Activated CD4-positive, alpha-beta T cell treated with anti-CD3 and anti-CD28 coated beads for 36 hours (primary cell): ENCODE data around the gene SCG5. TPM values are rescaled to one million over a fixed set of nuclear protein-coding genes. Genes with fewer than 3 reads are reported as not detected.
A peak's percentile ranks its signal among the peaks of the same experiment; 100 is the strongest.

Experiments used
- ATAC-seq: fragments of 200-7000 bp; cut with Tn5 transposase; one replicate; pipeline ENCODE4 v1.10.0; 2021; ENCODE audit warnings: mild to moderate bottlenecking, moderate library complexity
- CTCF ChIA-PET: fragments of 350-600 bp; sonication (Branson Sonifier 250); formaldehyde crosslinking; loops from one replicate; lab custom pipeline; 2021; ENCODE audit warnings: antibody characterized with exemption; lab: Charles Lee
- POLR2A ChIA-PET: fragments of 350-600 bp; sonication (Branson Sonifier 250); formaldehyde crosslinking; loops from one replicate; lab custom pipeline; 2021; ENCODE audit warnings: antibody characterized with exemption, inconsistent platforms; lab: Charles Lee
- DNase-seq: peaks from one replicate; pipeline ENCODE4 v3.0.0-alpha.2; 2020
- H3K27ac Mint-ChIP-seq: one replicate; pipeline ENCODE4 v1.8.0; 2021; ENCODE audit warnings: mixed read lengths
- H3K27me3 Mint-ChIP-seq: one replicate; pipeline ENCODE4 v1.8.0; 2021; ENCODE audit warnings: mixed read lengths
- H3K36me3 Mint-ChIP-seq: one replicate; pipeline ENCODE4 v1.8.0; 2021; ENCODE audit warnings: low read depth, mixed read lengths
- H3K4me1 Mint-ChIP-seq: one replicate; pipeline ENCODE4 v1.8.0; 2021; ENCODE audit warnings: mixed read lengths
- H3K4me3 Mint-ChIP-seq: one replicate; pipeline ENCODE4 v1.8.0; 2021; ENCODE audit warnings: mild to moderate bottlenecking, moderate library complexity, mixed read lengths
- H3K9me3 Mint-ChIP-seq: one replicate; pipeline ENCODE4 v1.8.0; 2021; ENCODE audit warnings: low read depth, mixed read lengths
- intact Hi-C, 2 experiments: fragments of 100-400 bp; cut with DNase I in 1 of 2; cut with micrococcal nuclease in 1 of 2; formaldehyde crosslinking; loops; one replicate each; pipeline versions ENCODE4 v1.14.2 to v1.15.1; 2022 to 2024; cut with DNase I, micrococcal nuclease
- total RNA-seq, 2 experiments: library from RNA; stranded (reverse); gene quantifications; one replicate each; pipeline ENCODE4 v1.2.3, GENCODE V29; 2021

Gene SCG5
- total RNA-seq, 2 experiments from 2014 or later: 0.91 to 1.2 TPM

DNA sequence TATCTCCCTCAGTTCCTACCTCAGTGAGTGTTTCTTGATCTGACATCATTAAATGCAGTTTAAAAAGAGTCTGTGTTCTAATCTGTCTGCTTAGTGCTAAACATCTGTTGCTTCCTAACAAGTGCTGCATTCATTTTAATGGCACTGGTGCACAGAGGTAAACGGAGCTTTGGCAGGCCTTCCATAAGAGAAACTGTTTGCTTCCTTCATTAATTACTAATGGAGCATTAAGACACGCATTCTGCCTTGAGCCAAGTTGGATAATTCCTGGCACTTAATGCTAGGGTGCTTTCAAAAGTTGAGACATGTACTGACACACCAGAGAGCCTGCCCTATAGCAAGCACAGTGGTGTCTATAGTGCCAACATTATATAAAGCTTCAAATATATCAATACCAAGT lies 34.7 kb downstream of the SCG5 start:
- no peak for DNase-seq
- Mint-ChIP-seq H3K27me3 (no peaks in the 10 kb centered on the region), H3K36me3 (no peaks in the 10 kb centered on the region), H3K4me3 (no peak overlapping the region), H3K4me1 (no peaks in the 10 kb centered on the region), H3K9me3 (no peaks in the 10 kb centered on the region), H3K27ac (no peak overlapping the region)
- intact Hi-C loops: no loop called here
- ATAC-seq: no peak
- POLR2A ChIA-PET: no interaction called here
- CTCF ChIA-PET: interaction anchor here (0.7 to 1.0 kb wide), 2 partner anchors 10 to 110 kb away, joined by 3 to 5 read pairs; no protein-coding TSS in a partner anchor

GRCh38 chr15:32677238-32677750 lies 35.8 kb downstream of the SCG5 start:
- DNase-seq (no peak), ATAC-seq (no peak)
- H3K9me3 Mint-ChIP-seq: no peaks in the 10 kb centered on the region
- H3K27ac Mint-ChIP-seq: no peak overlapping the region
- H3K36me3 Mint-ChIP-seq: no peaks in the 10 kb centered on the region
- no peaks in the 10 kb centered on the region for H3K4me1 Mint-ChIP-seq
- CTCF ChIA-PET: no interaction called here
- no peaks in the 10 kb centered on the region for H3K27me3 Mint-ChIP-seq
- intact Hi-C loops: no loop called here
- POLR2A ChIA-PET: no interaction called here
- no peak overlapping the region for H3K4me3 Mint-ChIP-seq

DNA sequence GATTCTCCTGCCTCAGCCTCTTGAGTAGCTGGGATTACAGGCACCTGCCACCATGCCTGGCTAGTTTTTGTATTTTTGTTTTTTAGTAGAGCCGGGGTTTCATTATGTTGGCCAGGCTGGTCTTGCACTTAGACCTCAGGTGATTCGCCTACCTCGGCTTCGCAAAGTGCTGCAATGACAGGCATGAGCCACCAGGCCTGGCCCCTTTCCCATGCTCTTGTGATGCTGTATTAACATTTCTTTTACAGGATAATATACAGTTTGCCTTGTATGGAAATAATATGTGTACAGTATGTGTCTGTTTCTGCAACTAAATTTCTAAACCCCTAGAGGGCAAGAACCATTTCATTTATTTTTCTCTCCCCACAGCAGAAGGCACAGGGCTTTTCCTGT lies 37.8 kb downstream of the SCG5 start:
- no peak overlapping the region for H3K4me3 Mint-ChIP-seq
- intact Hi-C loops: no loop called here
- ATAC-seq (no peak), DNase-seq (no peak)
- no peaks in the 10 kb centered on the region for H3K27me3 Mint-ChIP-seq
- H3K36me3 Mint-ChIP-seq: no peaks in the 10 kb centered on the region
- ChIA-PET CTCF (interaction anchor here (1.0 kb wide), 1 partner anchor 33 kb away, joined by 3 read pairs; no protein-coding TSS in a partner anchor), POLR2A (no interaction called here)
- no peak overlapping the region for H3K27ac Mint-ChIP-seq
- no peaks in the 10 kb centered on the region for H3K9me3 Mint-ChIP-seq
- peaks cover 6% of the 10 kb centered on the region for H3K4me1 Mint-ChIP-seq

- DNase-seq (no peak), ATAC-seq (no peak)
- H3K4me1 Mint-ChIP-seq: peaks cover 9% of the 10 kb centered on the region
- no peak overlapping the region for H3K27ac Mint-ChIP-seq
- no peak overlapping the region for H3K4me3 Mint-ChIP-seq
- H3K9me3 Mint-ChIP-seq: no peaks in the 10 kb centered on the region
- intact Hi-C loops: no loop called here
- POLR2A ChIA-PET: no interaction called here
- CTCF ChIA-PET: no interaction called here
- no peaks in the 10 kb centered on the region for H3K36me3 Mint-ChIP-seq
- H3K27me3 Mint-ChIP-seq: no peaks in the 10 kb centered on the region
Observed at GRCh38 chr15:32682569-32682968, 41.1 kb downstream of the SCG5 start.

DNA sequence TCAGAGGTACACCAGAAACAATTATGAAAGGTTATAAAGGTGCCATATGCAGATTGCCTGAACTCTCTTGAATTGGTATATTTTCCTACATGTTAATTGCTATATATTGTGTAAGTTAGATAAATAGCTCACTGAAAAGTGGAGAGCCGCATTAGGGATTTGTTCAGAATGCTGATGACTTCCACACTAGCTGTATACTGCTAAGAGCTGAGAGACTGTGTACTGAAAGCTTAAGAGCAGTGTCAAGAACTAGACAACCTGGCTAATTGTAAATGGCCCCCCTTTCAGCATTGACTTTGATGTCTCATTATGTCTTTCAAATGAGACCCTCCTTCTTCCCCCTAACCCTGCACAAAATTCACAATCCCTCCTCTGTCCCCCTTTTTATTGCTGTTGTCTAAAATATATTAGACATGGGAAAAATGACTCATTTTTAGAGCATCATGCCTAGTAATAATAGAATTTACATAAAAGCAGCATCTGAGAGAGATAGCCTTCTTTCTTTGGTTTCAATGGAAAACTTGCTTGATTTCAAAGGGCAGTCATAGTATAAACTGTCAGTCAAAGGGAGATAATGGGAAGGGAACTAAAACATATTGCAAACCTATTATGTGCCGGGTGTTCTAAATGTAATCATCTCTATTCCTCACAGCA lies 41.6 kb downstream of the SCG5 start:
- POLR2A ChIA-PET: no interaction called here
- H3K27me3 Mint-ChIP-seq: no peaks in the 10 kb centered on the region
- no peak overlapping the region for H3K27ac Mint-ChIP-seq
- CTCF ChIA-PET: no interaction called here
- ATAC-seq (no peak), DNase-seq (no peak)
- intact Hi-C loops: no loop called here
- H3K36me3 Mint-ChIP-seq: no peaks in the 10 kb centered on the region
- H3K9me3 Mint-ChIP-seq: no peaks in the 10 kb centered on the region
- no peak overlapping the region for H3K4me3 Mint-ChIP-seq
- peaks cover 9% of the 10 kb centered on the region for H3K4me1 Mint-ChIP-seq

DNA sequence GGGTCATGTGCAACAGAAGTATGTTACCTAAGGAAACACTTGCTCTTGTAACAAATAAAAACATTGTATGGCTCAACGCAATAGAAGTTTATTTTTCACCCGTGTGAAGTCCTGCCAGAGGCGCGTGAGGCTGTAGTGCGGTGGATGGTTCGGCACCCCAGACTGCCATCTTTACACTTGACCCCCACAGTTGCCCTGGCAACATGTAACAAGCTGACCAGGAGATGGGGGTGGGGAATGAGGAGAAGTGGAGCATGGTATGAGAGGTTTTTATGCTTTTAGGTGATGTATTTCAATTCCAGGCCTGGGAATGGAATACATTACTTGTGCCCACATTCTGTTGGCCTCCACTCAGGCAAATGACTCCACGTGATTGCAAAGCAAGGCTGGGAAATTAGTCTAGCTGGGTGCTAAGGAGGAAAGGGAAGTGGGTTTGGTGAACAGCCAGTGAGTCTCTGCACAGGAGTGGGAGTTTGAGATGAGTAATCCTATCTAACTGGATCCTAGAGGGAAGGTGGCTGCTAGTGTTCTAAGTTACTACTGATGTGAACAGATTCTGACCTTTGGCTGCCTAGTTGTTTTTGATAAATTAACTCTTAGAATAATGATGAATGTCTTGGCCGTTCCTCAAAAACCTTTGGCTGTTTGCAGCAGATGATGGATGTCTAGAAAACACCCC lies 42.5 kb downstream of the SCG5 start:
- POLR2A ChIA-PET: no interaction called here
- Mint-ChIP-seq H3K36me3 (no peaks in the 10 kb centered on the region), H3K4me1 (peaks cover 9% of the 10 kb centered on the region), H3K27ac (no peak overlapping the region), H3K9me3 (no peaks in the 10 kb centered on the region), H3K27me3 (no peaks in the 10 kb centered on the region), H3K4me3 (no peak overlapping the region)
- peak; percentile 8 for DNase-seq
- CTCF ChIA-PET: interaction anchor here (0.7 kb wide), 1 partner anchor 159 kb away, joined by 3 read pairs; no protein-coding TSS in a partner anchor
- peak; percentile 77 for ATAC-seq
- intact Hi-C loops: no loop called here

- Mint-ChIP-seq H3K27ac (no peak overlapping the region), H3K4me1 (peaks cover 9% of the 10 kb centered on the region), H3K36me3 (no peaks in the 10 kb centered on the region), H3K9me3 (no peaks in the 10 kb centered on the region), H3K27me3 (no peaks in the 10 kb centered on the region), H3K4me3 (no peak overlapping the region)
- DNase-seq: no peak
- no peak for ATAC-seq
- intact Hi-C loops: no loop called here
- POLR2A ChIA-PET: no interaction called here
- CTCF ChIA-PET: no interaction called here
Observed at GRCh38 chr15:32685576-32685975, 44.1 kb downstream of the SCG5 start.

DNA sequence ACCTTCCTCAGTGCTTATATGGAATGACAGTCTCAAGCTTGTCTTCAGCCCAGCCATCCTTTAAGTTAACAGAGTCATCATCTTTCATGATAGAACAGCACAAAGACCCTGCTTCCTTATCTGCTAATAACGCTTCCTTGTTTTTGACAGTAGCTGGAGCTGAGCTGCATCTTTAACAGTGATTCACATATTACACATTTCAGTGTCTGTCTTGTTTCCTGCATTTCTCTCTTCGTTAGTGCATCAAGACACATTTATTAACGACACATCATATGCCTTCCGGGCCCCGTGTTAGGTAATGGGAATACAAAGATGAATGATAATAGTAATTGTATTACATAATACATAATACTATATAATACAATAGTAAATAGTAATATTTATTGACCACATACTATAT lies 46.0 kb downstream of the SCG5 start:
- H3K27me3 Mint-ChIP-seq: no peaks in the 10 kb centered on the region
- H3K9me3 Mint-ChIP-seq: no peaks in the 10 kb centered on the region
- no peak overlapping the region for H3K27ac Mint-ChIP-seq
- peaks cover 9% of the 10 kb centered on the region for H3K4me1 Mint-ChIP-seq
- ChIA-PET POLR2A (no interaction called here), CTCF (interaction anchor here (1.1 to 1.3 kb wide), 2 partner anchors 21 to 25 kb away, joined by 3 read pairs; no protein-coding TSS in a partner anchor)
- intact Hi-C loops: no loop called here
- DNase-seq (no peak), ATAC-seq (no peak)
- no peaks in the 10 kb centered on the region for H3K36me3 Mint-ChIP-seq
- no peak overlapping the region for H3K4me3 Mint-ChIP-seq

- no peak for ATAC-seq
- ChIA-PET POLR2A (no interaction called here), CTCF (interaction anchor here (1.1 to 1.3 kb wide), 2 partner anchors 21 to 26 kb away, joined by 3 read pairs; no protein-coding TSS in a partner anchor)
Observed at GRCh38 chr15:32688151-32688639, 46.7 kb downstream of the SCG5 start.

GRCh38 chr15:32690941-32691688 lies 49.6 kb downstream of the SCG5 start:
- intact Hi-C loops: no loop called here
- Mint-ChIP-seq H3K27ac (no peak overlapping the region), H3K9me3 (no peaks in the 10 kb centered on the region), H3K27me3 (no peaks in the 10 kb centered on the region), H3K4me1 (no peaks in the 10 kb centered on the region), H3K4me3 (no peak overlapping the region), H3K36me3 (no peaks in the 10 kb centered on the region)
- no peak for DNase-seq
- no peak for ATAC-seq
- ChIA-PET POLR2A (no interaction called here), CTCF (no interaction called here)

More at GRCh38 chr15:32688151-32688639, 46.7 kb downstream of the SCG5 start:
- Mint-ChIP-seq H3K27ac (no peak overlapping the region), H3K27me3 (no peaks in the 10 kb centered on the region), H3K4me3 (no peak overlapping the region), H3K4me1 (peaks cover 9% of the 10 kb centered on the region), H3K36me3 (no peaks in the 10 kb centered on the region), H3K9me3 (no peaks in the 10 kb centered on the region)
- DNase-seq: no peak
- intact Hi-C loops: no loop called here

GRCh38 chr15:32691689-32692038 lies 50.2 kb downstream of the SCG5 start:
- CTCF ChIA-PET: no interaction called here
- no peaks in the 10 kb centered on the region for H3K9me3 Mint-ChIP-seq
- intact Hi-C loops: no loop called here
- H3K27me3 Mint-ChIP-seq: no peaks in the 10 kb centered on the region
- DNase-seq (no peak), ATAC-seq (no peak)
- H3K36me3 Mint-ChIP-seq: no peaks in the 10 kb centered on the region
- POLR2A ChIA-PET: no interaction called here
- no peaks in the 10 kb centered on the region for H3K4me1 Mint-ChIP-seq
- no peak overlapping the region for H3K4me3 Mint-ChIP-seq
- no peak overlapping the region for H3K27ac Mint-ChIP-seq
